ENCODE data around the gene UVSSA. TPM values are rescaled to one million over a fixed set of nuclear protein-coding genes. Genes with fewer than 3 reads are reported as not detected.

UVSSA gene
- total RNA-seq, 1 donor from 2014 or later = 32.4 TPM

GRCh38 chr4:1407657-1408333 lies 60.8 kb downstream of the UVSSA start:
- Mint-ChIP-seq H3K27me3 (peaks cover 61% of the 10 kb centered on the region), H3K9me3 (no peaks in the 10 kb centered on the region), H3K36me3 (no peaks in the 10 kb centered on the region), H3K4me1 (ENCODE audit: unreplicated experiment) (no peaks in the 10 kb centered on the region), H3K4me3 (no peak overlapping the region), H3K27ac (no peak overlapping the region)
- DNase-seq (ENCODE audit: extremely low spot score, unreplicated experiment) = no peak
- no peak for TF ChIP-seq CTCF (conservative IDR thresholded peaks at IDR 0.05)

- no peak overlapping the region for H3K27ac Mint-ChIP-seq
- TF ChIP-seq CTCF (conservative IDR thresholded peaks at IDR 0.05) = no peak
- H3K4me1 Mint-ChIP-seq (ENCODE audit: unreplicated experiment) = no peaks in the 10 kb centered on the region
Measured at GRCh38 chr4:1408418-1408817, 61.4 kb downstream of the UVSSA start.

GRCh38 chr4:1409079-1409478 lies 62.1 kb downstream of the UVSSA start:
- H3K27me3 Mint-ChIP-seq = peaks cover 70% of the 10 kb centered on the region
- H3K27ac Mint-ChIP-seq = no peak overlapping the region
- TF ChIP-seq CTCF (conservative IDR thresholded peaks at IDR 0.05) = no peak
- no peaks in the 10 kb centered on the region for H3K36me3 Mint-ChIP-seq
- H3K9me3 Mint-ChIP-seq = no peaks in the 10 kb centered on the region
- DNase-seq (ENCODE audit: extremely low spot score, unreplicated experiment) = no peak
- no peak overlapping the region for H3K4me3 Mint-ChIP-seq
- no peaks in the 10 kb centered on the region for H3K4me1 Mint-ChIP-seq (ENCODE audit: unreplicated experiment)

More at GRCh38 chr4:1408418-1408817, 61.4 kb downstream of the UVSSA start:
- Mint-ChIP-seq H3K4me3 (no peak overlapping the region), H3K9me3 (no peaks in the 10 kb centered on the region), H3K27me3 (peaks cover 67% of the 10 kb centered on the region), H3K36me3 (no peaks in the 10 kb centered on the region)
- no peak for DNase-seq (ENCODE audit: extremely low spot score, unreplicated experiment)

GRCh38 chr4:1409491-1410425 lies 62.8 kb downstream of the UVSSA start:
- Mint-ChIP-seq H3K9me3 (no peaks in the 10 kb centered on the region), H3K36me3 (no peaks in the 10 kb centered on the region), H3K4me1 (ENCODE audit: unreplicated experiment) (no peaks in the 10 kb centered on the region), H3K27me3 (peaks cover 67% of the 10 kb centered on the region), H3K4me3 (no peak overlapping the region), H3K27ac (no peak overlapping the region)
- no peak for TF ChIP-seq CTCF (conservative IDR thresholded peaks at IDR 0.05)
- DNase-seq (ENCODE audit: extremely low spot score, unreplicated experiment) = no peak

- Mint-ChIP-seq H3K4me3 (no peak overlapping the region), H3K36me3 (no peaks in the 10 kb centered on the region)
Measured at GRCh38 chr4:1410491-1411325, 63.7 kb downstream of the UVSSA start.

More at GRCh38 chr4:1410491-1411325, 63.7 kb downstream of the UVSSA start:
- H3K27me3 Mint-ChIP-seq = peaks cover 68% of the 10 kb centered on the region
- H3K27ac Mint-ChIP-seq = no peak overlapping the region
- no peaks in the 10 kb centered on the region for H3K4me1 Mint-ChIP-seq (ENCODE audit: unreplicated experiment)
- TF ChIP-seq CTCF (conservative IDR thresholded peaks at IDR 0.05) = no peak
- DNase-seq (ENCODE audit: extremely low spot score, unreplicated experiment) = peak; percentile 94
- no peaks in the 10 kb centered on the region for H3K9me3 Mint-ChIP-seq

Measured in type B pancreatic cell (in vitro differentiated cells).